Hematopoietic multipotent progenitor cell treated with erythropoietin and hydrocortisone succinate and interleukin-3 and kit ligand, for 8 days (in vitro differentiated cells): ENCODE measurements around the gene TMIGD2.
A peak's percentile ranks its signal among the peaks of the same experiment; 100 is the strongest.

ENCODE experiments used
- DNase-seq: peaks from one replicate; pipeline ENCODE4 v3.0.0-alpha.2; 2015

Gene TMIGD2

GRCh38 chr19:4326215-4326836, 24.1 kb upstream of the TMIGD2 start:
- DNase-seq: no peak

- no peak for DNase-seq
Observed at GRCh38 chr19:4324228-4324627, 22.0 kb upstream of the TMIGD2 start.

- DNase-seq: no peak
Observed at GRCh38 chr19:4323692-4324091, 21.5 kb upstream of the TMIGD2 start.

- no peak for DNase-seq
Observed at GRCh38 chr19:4322942-4323665, 20.9 kb upstream of the TMIGD2 start.

- no peak for DNase-seq
Observed at GRCh38 chr19:4320419-4320818, 18.2 kb upstream of the TMIGD2 start.

- DNase-seq: no peak
Observed at GRCh38 chr19:4319067-4319718, 17.0 kb upstream of the TMIGD2 start.

- no peak for DNase-seq
Observed at GRCh38 chr19:4318460-4318859, 16.3 kb upstream of the TMIGD2 start.

- no peak for DNase-seq
Observed at GRCh38 chr19:4316956-4317355, 14.8 kb upstream of the TMIGD2 start.

- DNase-seq: peak; percentile 49
Observed at GRCh38 chr19:4313847-4314490, 11.8 kb upstream of the TMIGD2 start.

GRCh38 chr19:4310247-4311121, 8.3 kb upstream of the TMIGD2 start:
- DNase-seq: peak; percentile 24

- DNase-seq: no peak
Observed at GRCh38 chr19:4305659-4306058, 3.5 kb upstream of the TMIGD2 start.

GRCh38 chr19:4305257-4305612, 3.0 kb upstream of the TMIGD2 start:
- no peak for DNase-seq

- DNase-seq: peak; percentile 59
Observed at GRCh38 chr19:4304538-4305256, 2.5 kb upstream of the TMIGD2 start, which contains the start of gene FSD1. TSS of gene FSD1 (plus strand) at chr19:4304598. CDS start at chr19:4304747, 149 bp downstream.

- no peak for DNase-seq
Observed at GRCh38 chr19:4303819-4304537, 1.8 kb upstream of the TMIGD2 start.

- no peak for DNase-seq
Observed at GRCh38 chr19:4301590-4302242, 473 bp downstream of the TMIGD2 start.

- no peak for DNase-seq
Observed at GRCh38 chr19:4300589-4300988, 1.6 kb downstream of the TMIGD2 start.

GRCh38 chr19:4298810-4299550, 3.2 kb downstream of the TMIGD2 start:
- no peak for DNase-seq

GRCh38 chr19:4297901-4298809, 4.0 kb downstream of the TMIGD2 start:
- DNase-seq: no peak
